T-helper 2 cell treated with Interferon-gamma antibody and Interleukin-4, amounts not matched to agents 5 μg/mL and 100 μg/mL, for 36 hours (primary cell): ENCODE data around the gene OVOL3.
"Not testable (repeated sequence)": the region's sequence is repeated elsewhere in the genome, so short reads cannot be mapped to it uniquely, and the experiment has no call there.

Experiments used
- DNase-seq: peaks from one replicate; pipeline ENCODE4 v3.0.0; 2021; ENCODE audit warnings: low spot score
- H3K27ac Mint-ChIP-seq: one replicate; pipeline ENCODE4 v1.8.0; 2021; ENCODE audit warnings: mild to moderate bottlenecking, mixed read lengths
- H3K27me3 Mint-ChIP-seq: one replicate; pipeline ENCODE4 v1.8.0; 2021; ENCODE audit warnings: low read depth, mixed read lengths
- H3K36me3 Mint-ChIP-seq: one replicate; pipeline ENCODE4 v1.8.0; 2021; ENCODE audit warnings: low read depth, mixed read lengths
- H3K4me1 Mint-ChIP-seq: one replicate; pipeline ENCODE4 v1.8.0; 2021; ENCODE audit warnings: low read depth, mixed read lengths
- H3K4me3 Mint-ChIP-seq: one replicate; pipeline ENCODE4 v1.8.0; 2022; ENCODE audit warnings: mild to moderate bottlenecking, moderate library complexity, mixed read lengths
- H3K9me3 Mint-ChIP-seq: one replicate; pipeline ENCODE4 v1.8.0; 2021; ENCODE audit warnings: mixed read lengths

Gene OVOL3

GRCh38 chr19:36131221-36131620 is 20.3 kb downstream of the OVOL3 start:
- H3K27ac Mint-ChIP-seq, H3K9me3 Mint-ChIP-seq, DNase-seq, H3K27me3 Mint-ChIP-seq, H3K4me3 Mint-ChIP-seq, H3K36me3 Mint-ChIP-seq: not testable (repeated sequence)
- H3K4me1 Mint-ChIP-seq, result peaks cover 20% of the 10 kb centered on the region

- not testable (repeated sequence) for H3K36me3 Mint-ChIP-seq, DNase-seq, H3K9me3 Mint-ChIP-seq, H3K27ac Mint-ChIP-seq, H3K27me3 Mint-ChIP-seq, H3K4me3 Mint-ChIP-seq
- H3K4me1 Mint-ChIP-seq, result peaks cover 17% of the 10 kb centered on the region
Measured at GRCh38 chr19:36134867-36135266, 23.9 kb downstream of the OVOL3 start.

- peak overlapping the region; percentile 27 for H3K27ac Mint-ChIP-seq
- no peak for DNase-seq
- H3K36me3 Mint-ChIP-seq, result peaks cover 16% of the 10 kb centered on the region
- no peaks in the 10 kb centered on the region for H3K27me3 Mint-ChIP-seq
- H3K9me3 Mint-ChIP-seq, result no peaks in the 10 kb centered on the region
- peaks cover 21% of the 10 kb centered on the region for H3K4me1 Mint-ChIP-seq
- H3K4me3 Mint-ChIP-seq, result no peak overlapping the region
Measured at GRCh38 chr19:36136964-36137686, 26.2 kb downstream of the OVOL3 start.

- DNase-seq, result no peak
Measured at GRCh38 chr19:36139120-36139472, 28.2 kb downstream of the OVOL3 start.

GRCh38 chr19:36139473-36140303 is 28.7 kb downstream of the OVOL3 start, which contains the start of gene CAPNS1:
CAPNS1 (plus strand) TSS chr19:36140066; CDS start chr19:36141012, 946 bp downstream.
- H3K9me3 Mint-ChIP-seq, result no peaks in the 10 kb centered on the region
- H3K27me3 Mint-ChIP-seq, result no peaks in the 10 kb centered on the region
- H3K4me3 Mint-ChIP-seq, result peak within 1 kb of the TSS; percentile 97
- H3K4me1 Mint-ChIP-seq, result peaks cover 14% of the 10 kb centered on the region
- peaks cover 28% of the 10 kb centered on the region for H3K36me3 Mint-ChIP-seq
- peak within 1 kb of the TSS; percentile 94 for H3K27ac Mint-ChIP-seq
- DNase-seq, result peak; percentile 97

More at GRCh38 chr19:36139120-36139472, 28.2 kb downstream of the OVOL3 start:
- Mint-ChIP-seq H3K27ac (peak overlapping the region; percentile 94), H3K4me1 (peaks cover 14% of the 10 kb centered on the region), H3K4me3 (peak overlapping the region; percentile 97), H3K27me3 (no peaks in the 10 kb centered on the region), H3K9me3 (no peaks in the 10 kb centered on the region), H3K36me3 (peaks cover 25% of the 10 kb centered on the region)

GRCh38 chr19:36140304-36141038 is 29.5 kb downstream of the OVOL3 start:
- Mint-ChIP-seq H3K27ac (peak overlapping the region; percentile 94), H3K27me3 (no peaks in the 10 kb centered on the region), H3K9me3 (no peaks in the 10 kb centered on the region), H3K36me3 (peaks cover 34% of the 10 kb centered on the region), H3K4me3 (peak overlapping the region; percentile 97), H3K4me1 (peaks cover 14% of the 10 kb centered on the region)
- peak; percentile 33 for DNase-seq

- Mint-ChIP-seq H3K36me3 (peaks cover 41% of the 10 kb centered on the region), H3K27ac (peak overlapping the region; percentile 94), H3K9me3 (no peaks in the 10 kb centered on the region), H3K4me1 (peaks cover 14% of the 10 kb centered on the region), H3K27me3 (no peaks in the 10 kb centered on the region), H3K4me3 (peak overlapping the region; percentile 97)
- DNase-seq, result peak; percentile 87
Measured at GRCh38 chr19:36141039-36141927, 30.3 kb downstream of the OVOL3 start.

GRCh38 chr19:36142046-36142445 is 31.1 kb downstream of the OVOL3 start:
- H3K27ac Mint-ChIP-seq, result no peak overlapping the region
- H3K27me3 Mint-ChIP-seq, result no peaks in the 10 kb centered on the region
- no peak for DNase-seq
- H3K9me3 Mint-ChIP-seq, result no peaks in the 10 kb centered on the region
- H3K36me3 Mint-ChIP-seq, result peaks cover 47% of the 10 kb centered on the region
- H3K4me3 Mint-ChIP-seq, result peak overlapping the region; percentile 87
- peaks cover 9% of the 10 kb centered on the region for H3K4me1 Mint-ChIP-seq

- DNase-seq, result no peak
- H3K4me3 Mint-ChIP-seq, result peak overlapping the region; percentile 40
- no peaks in the 10 kb centered on the region for H3K9me3 Mint-ChIP-seq
- H3K27me3 Mint-ChIP-seq, result no peaks in the 10 kb centered on the region
- no peak overlapping the region for H3K27ac Mint-ChIP-seq
- peaks cover 9% of the 10 kb centered on the region for H3K4me1 Mint-ChIP-seq
- peaks cover 49% of the 10 kb centered on the region for H3K36me3 Mint-ChIP-seq
Measured at GRCh38 chr19:36142496-36142895, 31.6 kb downstream of the OVOL3 start.

- H3K9me3 Mint-ChIP-seq, result no peaks in the 10 kb centered on the region
- H3K4me3 Mint-ChIP-seq, result no peak overlapping the region
- no peak for DNase-seq
- H3K36me3 Mint-ChIP-seq, result peaks cover 63% of the 10 kb centered on the region
- H3K27me3 Mint-ChIP-seq, result no peaks in the 10 kb centered on the region
- H3K27ac Mint-ChIP-seq, result no peak overlapping the region
- H3K4me1 Mint-ChIP-seq, result peaks cover 13% of the 10 kb centered on the region
Measured at GRCh38 chr19:36144624-36145023, 33.7 kb downstream of the OVOL3 start.

- Mint-ChIP-seq H3K4me3 (no peak overlapping the region), H3K27ac (no peak overlapping the region), H3K4me1 (peaks cover 4% of the 10 kb centered on the region), H3K36me3 (peaks cover 50% of the 10 kb centered on the region), H3K9me3 (no peaks in the 10 kb centered on the region), H3K27me3 (no peaks in the 10 kb centered on the region)
- DNase-seq, result no peak
Measured at GRCh38 chr19:36149673-36150406, 38.9 kb downstream of the OVOL3 start.

- Mint-ChIP-seq H3K4me3 (no peak overlapping the region), H3K27me3 (no peaks in the 10 kb centered on the region), H3K4me1 (peaks cover 4% of the 10 kb centered on the region), H3K36me3 (peaks cover 45% of the 10 kb centered on the region), H3K27ac (no peak overlapping the region), H3K9me3 (no peaks in the 10 kb centered on the region)
- no peak for DNase-seq
Measured at GRCh38 chr19:36150586-36150985, 39.6 kb downstream of the OVOL3 start.
